CD1c-positive myeloid dendritic cell (primary cell): Measurements from ENCODE around the gene MID1.
A peak's percentile ranks its signal among the peaks of the same experiment; 100 is the strongest.

Experiments used
- DNase-seq: peaks from one replicate; pipeline ENCODE4 v3.0.0-alpha.2; 2016; ENCODE audit errors: extremely low spot score

Gene MID1

DNA sequence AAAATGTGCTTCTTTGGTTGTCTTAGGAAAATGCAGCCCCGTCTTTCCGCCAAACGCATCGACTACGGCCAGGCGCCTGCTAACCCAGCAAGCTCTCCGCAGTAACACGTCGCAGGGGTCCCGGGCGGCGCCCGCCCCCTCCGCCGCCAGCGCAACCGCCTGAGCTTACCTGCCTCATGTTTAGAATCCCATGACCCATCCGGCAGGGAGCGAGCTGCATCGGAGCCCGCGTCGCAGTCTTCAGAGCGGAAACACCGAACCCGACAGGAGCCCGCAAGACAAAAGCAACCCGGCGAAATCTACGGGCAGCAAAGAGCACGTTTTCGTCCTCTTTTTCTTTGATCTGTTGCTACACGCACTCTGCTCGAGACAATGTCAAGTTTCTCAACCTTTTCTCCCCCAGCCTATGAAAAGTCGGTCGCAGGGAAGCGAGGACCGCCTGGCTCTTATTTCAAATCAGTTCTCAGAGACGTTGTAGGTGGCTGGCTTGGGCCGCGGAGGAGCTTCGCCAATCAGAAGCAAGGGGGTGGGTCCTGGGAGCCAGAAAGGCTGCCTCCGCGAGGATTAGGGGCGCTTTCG lies at the start of gene MID1:
Gene MID1, minus strand, starts transcription at position 465 of the 579 bp plus-strand sequence. CDS start 53,038 bp downstream, outside the sequence.
- DNase-seq = no peak

GRCh38 chrX:10667143-10667542 lies 46.8 kb upstream of the MID1 start:
- no peak for DNase-seq

DNA sequence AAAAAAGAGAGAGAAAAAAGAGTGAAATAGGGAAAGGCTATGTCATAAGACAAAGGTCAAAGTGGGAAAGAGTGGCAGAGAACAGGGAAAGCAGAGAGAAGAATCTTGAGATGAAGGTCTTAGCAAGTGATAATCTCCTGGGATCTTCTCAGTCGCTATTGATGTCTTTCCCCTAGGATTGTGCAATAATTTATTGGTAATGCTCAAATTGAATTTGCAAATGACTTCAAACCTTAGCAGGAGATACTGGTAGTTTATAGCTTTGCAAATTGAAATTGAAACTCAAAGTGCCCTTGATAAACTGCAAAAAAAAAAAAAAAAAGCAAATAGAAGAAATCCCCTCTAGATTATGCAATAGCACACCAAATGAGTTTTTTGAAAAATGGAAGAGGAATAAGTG lies 45.7 kb upstream of the MID1 start:
- DNase-seq = no peak

DNA sequence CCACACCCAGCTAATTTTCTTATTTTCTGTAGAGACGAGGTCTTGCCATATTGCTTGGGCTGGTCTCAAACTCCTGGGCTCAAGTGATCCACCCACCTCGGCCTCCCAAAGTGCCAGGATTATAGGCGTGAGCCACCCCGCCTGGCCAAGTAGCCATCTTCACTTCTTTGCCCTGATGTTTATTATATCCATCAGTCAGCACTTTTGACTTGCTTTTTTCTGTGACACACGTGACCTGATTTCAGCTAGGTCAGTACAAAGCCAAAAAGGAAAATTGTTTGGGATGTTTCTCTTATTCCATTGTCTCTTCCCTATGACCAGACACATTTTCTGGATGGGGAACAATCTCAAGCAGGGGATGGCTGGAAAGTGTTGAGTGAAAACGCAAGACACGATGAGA lies 45.3 kb upstream of the MID1 start:
- DNase-seq = no peak

GRCh38 chrX:10660171-10660570 lies 39.8 kb upstream of the MID1 start:
- DNase-seq = no peak

DNA sequence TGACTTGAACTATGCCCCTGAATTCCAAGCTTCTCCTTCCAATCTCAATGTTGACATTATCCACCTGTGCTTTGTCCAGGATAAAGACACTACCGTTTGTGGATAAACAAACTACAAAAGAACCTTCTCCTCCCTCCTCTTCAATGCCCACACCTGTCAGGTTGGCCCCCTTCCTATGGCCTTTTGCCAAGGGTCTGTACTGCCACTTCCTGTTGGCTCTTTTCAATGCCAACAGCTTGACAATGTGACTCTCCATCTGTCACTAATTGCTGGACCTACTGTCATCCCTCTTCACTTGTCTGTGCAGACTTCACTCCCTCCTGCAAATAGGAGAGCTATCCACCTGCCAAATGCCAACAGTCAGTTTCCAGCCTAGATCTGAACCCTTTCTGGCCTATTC lies 35.8 kb upstream of the MID1 start:
- DNase-seq = no peak

DNA sequence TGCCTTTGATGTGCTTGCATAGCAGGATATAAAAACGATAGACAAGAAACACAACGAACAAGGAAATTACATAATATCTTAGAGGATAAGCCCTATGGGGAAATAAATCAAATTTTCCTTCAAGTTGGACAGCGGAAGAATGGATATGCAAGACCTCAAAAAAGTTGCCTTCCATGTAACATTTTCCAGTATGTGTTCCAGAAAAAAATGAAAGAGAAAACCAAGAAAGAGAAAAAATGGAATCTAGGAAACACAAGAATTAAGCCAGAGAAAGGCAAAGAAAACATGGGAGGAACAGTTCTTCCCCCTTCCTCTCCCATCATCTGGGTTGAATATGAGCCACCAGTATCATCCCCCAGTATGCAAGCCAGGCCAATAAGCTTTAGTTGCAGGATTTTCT lies 34.6 kb upstream of the MID1 start:
- no peak for DNase-seq

- no peak for DNase-seq
These were observed 32.9 kb upstream of the MID1 start for GRCh38 chrX:10653302-10653701.

- no peak for DNase-seq
These were observed 28.9 kb upstream of the MID1 start for GRCh38 chrX:10649265-10649664.

- no peak for DNase-seq
These were observed 28.2 kb upstream of the MID1 start for GRCh38 chrX:10648614-10649013.

- no peak for DNase-seq
These were observed 16.5 kb upstream of the MID1 start for GRCh38 chrX:10636851-10637250.

GRCh38 chrX:10636337-10636736 lies 16.0 kb upstream of the MID1 start:
- DNase-seq = no peak

DNA sequence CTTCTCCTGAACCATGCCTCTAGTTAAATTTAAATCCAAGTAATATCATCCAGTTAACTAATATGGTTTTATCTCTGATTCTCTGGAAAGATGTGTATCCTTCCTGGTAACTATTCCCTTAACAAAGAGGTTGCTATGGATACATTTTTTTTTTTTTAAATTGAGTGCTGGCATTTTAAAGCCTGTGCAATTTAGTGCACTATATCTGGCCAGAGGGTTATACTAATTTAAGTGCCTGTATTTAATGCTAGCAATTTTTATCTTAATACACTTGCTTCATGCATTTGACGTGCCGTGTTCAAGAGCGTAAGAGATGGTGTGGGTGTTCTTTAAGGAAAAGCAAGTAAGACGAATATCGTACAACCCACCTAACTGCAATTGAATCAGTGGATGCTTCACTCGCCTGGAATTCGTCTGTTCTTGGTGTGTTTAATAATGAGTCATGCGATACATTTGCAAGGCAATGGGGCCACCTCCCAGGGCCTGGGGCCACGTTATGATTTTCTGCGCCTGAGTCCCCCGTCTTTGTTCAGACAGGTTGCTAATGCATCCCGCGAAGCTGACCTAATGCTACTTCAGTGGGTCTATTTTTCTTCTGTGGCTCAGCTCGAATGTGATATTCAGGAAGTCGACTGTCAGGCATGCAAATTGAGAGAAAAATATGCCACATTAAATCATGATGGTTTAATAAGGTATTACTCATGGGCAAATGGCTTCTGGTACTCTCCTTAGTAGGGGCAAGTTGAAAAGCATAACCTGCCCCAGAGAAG lies 14.2 kb upstream of the MID1 start:
- DNase-seq = no peak

DNA sequence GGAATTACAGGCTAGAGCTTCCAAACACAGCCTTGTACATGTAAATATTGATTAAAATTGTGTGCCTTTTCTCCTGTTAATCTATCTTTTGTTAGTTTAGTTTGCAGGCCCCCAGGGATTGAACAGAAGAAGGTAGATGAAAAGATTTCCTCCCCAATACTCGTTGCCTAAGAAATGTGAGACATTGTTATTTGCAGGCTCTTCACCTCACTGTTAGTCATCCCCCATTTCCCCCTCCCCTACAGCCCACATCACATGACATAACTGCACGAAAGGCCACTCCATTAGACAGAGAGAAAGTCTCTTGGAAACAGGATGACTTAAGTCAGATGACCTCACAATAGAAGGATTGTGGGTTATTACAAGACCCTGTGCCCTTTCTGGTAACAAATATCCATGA lies 13.3 kb upstream of the MID1 start:
- DNase-seq = no peak

- no peak for DNase-seq
These were observed 11.2 kb upstream of the MID1 start for GRCh38 chrX:10631416-10632145.

DNA sequence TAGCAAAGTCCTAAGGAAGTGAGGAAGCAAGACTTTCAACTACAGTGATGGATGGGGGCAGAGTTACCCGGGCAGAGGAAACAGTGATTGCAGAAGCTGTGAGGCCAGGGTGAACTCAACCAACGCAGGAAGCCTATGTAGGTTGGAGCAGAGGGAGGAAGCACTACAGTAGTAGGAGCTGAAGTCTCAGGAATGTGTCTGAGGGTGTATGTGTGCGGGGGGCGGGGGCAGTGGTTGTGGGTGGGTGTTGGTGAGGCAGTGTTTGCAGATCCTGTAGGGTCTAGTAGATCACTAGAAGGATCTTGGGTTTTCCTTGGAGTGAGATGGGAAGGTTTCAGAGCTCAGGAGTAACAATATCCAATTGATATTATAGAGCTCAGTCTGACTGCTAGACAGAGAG lies 9.9 kb upstream of the MID1 start:
- DNase-seq = no peak

DNA sequence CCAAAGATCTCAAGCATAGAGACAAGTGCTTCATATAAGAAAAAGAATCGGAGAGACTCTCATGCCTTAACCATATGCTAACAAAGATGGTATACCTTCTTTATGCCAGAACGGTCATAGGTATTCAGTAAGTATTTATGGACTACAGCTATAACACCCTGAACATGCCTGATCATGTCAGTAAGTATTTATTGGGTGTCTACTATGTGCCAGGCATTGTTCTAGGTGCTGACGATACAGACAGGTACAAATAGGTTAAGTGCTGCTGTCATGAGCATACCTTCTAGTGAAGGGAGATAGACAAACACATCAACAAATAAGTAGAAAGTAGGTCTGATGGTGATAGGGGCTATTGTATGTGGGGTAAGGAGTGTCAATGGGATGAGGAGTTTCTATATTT lies 9.5 kb upstream of the MID1 start:
- no peak for DNase-seq

DNA sequence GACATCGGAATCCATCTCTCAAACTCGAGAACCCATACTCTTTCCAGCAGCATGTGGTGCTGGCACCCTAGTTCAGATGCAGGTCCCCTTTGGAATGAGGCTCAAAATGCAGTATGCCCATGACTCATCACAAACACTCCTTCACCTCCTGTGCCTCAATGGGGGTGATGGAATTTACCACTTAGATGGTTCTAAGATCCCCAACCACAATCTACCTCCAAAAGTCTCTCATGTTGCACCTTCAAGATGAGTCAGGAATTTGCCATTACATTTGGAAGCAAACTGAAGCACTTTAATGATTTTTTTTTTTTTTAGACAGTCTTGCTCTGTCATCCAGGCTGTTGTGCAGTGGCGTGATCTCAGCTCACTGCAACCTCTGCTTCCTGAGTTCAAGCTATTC lies 8.5 kb upstream of the MID1 start:
- no peak for DNase-seq

GRCh38 chrX:10622197-10622596 lies 1.8 kb upstream of the MID1 start:
- no peak for DNase-seq

DNA sequence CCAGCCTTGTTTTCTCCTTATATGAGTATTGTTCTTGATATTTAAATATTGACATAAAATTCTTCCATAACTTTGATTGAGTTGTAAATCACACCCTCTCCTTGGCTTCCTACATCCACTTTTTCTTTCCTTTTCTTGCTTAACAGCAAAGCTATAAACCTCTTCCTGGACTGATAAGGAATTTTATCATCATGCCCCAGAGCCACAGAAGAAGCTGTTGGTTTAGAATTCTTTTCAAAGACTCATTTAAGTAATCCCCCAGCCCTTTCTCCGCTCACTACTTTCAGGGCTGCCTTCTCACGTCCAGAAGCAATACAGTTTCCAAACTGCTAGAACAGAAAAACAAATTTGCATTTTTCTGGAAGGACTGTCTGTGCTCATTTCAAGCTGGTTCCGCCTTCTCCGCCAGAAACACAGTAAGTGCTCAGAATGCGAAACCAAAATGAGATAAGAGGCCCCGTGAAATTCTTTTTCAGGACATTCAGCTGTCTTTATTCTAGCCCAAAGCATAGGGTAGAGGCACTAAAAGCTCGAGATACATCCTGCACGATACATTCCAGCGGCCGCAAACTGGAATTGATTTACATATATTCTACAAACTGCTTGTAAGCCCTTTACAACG lies 849 bp downstream of the MID1 start:
- DNase-seq = peak; percentile 11

DNA sequence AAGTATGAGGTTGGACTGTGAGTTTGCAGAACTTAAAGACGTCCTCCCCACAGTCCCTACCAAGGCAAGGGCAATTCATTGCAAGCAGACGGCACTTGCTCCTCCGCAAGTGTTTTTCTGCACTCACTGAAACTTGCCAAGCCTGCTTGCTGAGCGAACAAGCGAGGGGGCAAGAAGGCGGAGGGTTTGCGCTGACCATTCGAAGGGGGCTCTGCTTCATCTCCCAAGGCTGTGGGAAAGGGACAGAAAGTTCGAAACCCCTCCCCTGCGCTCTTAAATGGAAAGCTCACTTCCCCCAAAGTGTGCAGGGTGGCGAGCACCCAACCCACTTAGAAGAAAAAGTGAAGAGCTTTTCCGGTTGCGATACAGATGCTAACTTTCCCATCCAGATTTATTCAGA lies 1.4 kb downstream of the MID1 start:
- DNase-seq = no peak

DNA sequence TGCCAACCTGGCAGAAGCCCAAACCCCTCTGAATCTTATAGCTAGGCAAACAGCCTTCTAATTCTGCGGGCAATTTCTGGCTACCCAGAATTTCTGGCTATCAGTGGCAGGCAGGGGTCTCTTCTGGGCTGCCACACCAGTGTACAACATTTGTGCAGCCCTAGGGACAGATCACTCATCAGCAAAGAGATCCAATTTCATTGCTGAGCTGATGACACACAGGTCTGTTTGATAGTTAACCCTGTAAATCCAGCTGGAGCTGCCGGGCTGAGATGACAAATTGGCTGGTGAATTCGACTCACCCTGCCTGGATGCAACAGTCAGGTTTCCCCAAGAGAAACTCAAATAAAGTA lies 2.4 kb downstream of the MID1 start:
- no peak for DNase-seq
